ENCODE measurements around the gene FBXW9. TPM values are rescaled to one million over a fixed set of nuclear protein-coding genes. Genes with fewer than 3 reads are reported as not detected.
"Not testable (repeated sequence)": the region's sequence is repeated elsewhere in the genome, so short reads cannot be mapped to it uniquely, and the experiment has no call there.

The FBXW9 gene
- total RNA-seq, 4 donors from 2014 or later: 5.9 to 13.7 (median 11.3) TPM

DNA sequence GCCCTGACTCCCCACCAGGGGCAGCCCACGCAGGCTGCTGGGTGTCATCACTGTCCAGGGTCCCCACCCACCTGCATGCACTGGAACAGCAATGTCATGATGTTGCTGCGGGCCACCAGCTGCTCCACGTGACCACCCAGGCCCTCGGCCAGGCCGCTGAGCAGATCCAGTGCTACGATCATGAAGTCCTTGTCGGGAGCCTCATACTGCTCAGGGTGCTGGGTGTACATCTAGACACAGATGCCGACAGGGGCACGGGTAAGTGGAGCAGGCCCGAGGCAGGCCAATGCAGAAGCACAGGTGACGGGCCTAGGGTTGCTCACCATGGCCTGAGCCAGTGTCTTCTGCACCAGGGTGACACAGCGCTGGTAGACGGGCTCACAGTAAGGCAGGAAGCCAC, 8.7 kb upstream of the FBXW9 start:
- 92 to 100% methylated on average over 3 to 13 of the region's 13 CpGs for WGBS, 2 donors
- TF ChIP-seq, protein P1, sequence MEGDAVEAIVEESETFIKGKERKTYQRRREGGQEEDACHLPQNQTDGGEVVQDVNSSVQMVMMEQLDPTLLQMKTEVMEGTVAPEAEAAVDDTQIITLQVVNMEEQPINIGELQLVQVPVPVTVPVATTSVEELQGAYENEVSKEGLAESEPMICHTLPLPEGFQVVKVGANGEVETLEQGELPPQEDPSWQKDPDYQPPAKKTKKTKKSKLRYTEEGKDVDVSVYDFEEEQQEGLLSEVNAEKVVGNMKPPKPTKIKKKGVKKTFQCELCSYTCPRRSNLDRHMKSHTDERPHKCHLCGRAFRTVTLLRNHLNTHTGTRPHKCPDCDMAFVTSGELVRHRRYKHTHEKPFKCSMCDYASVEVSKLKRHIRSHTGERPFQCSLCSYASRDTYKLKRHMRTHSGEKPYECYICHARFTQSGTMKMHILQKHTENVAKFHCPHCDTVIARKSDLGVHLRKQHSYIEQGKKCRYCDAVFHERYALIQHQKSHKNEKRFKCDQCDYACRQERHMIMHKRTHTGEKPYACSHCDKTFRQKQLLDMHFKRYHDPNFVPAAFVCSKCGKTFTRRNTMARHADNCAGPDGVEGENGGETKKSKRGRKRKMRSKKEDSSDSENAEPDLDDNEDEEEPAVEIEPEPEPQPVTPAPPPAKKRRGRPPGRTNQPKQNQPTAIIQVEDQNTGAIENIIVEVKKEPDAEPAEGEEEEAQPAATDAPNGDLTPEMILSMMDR (IDR thresholded peaks at IDR 0.05): no peak
- no peak for TF ChIP-seq POLR2A (IDR thresholded peaks at IDR 0.05)
- no peak for DNase-seq
- no peaks in the 10 kb centered on the region for H3K4me1 ChIP-seq
- peaks cover 81 to 92% of the 10 kb centered on the region in 2 donors for H3K36me3 ChIP-seq
- H3K9me3 ChIP-seq: no peaks in the 10 kb centered on the region
- H3K27ac ChIP-seq: no peak overlapping the region
- intact Hi-C loops (cut with DNase I): no loop called here
- H3K27me3 ChIP-seq: no peaks in the 10 kb centered on the region
- no peak overlapping the region for H3K4me3 ChIP-seq (replicated peaks in 1 of 3)

DNA sequence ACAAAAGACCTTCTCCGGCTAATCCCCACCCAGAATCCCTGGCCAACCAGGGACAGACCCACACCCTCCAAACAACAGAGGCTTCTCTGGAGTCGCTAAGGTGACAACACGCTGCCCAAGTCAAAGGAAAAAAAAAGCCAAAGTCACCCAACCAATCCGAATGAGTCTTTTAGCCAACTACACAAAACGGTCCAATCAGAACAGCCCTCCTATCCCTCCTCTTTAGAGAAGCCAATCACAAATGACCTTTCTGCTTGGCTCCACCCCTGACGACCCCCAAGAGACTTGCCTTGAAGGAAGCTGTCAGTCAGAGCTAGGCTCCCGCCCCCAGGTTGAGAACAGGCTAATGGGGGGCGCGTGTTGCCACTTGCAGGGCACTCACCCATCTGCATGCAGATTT, 6.6 kb upstream of the FBXW9 start:
- 65 to 71% methylated on average over 6 to 9 of the region's 9 CpGs for WGBS, 2 donors
- no peak overlapping the region for H3K27ac ChIP-seq
- DNase-seq: no peak
- no peak overlapping the region for H3K4me3 ChIP-seq (replicated peaks in 1 of 3)
- H3K4me1 ChIP-seq: no peaks in the 10 kb centered on the region
- TF ChIP-seq, protein P1 (IDR thresholded peaks at IDR 0.05): no peak
- no peak for TF ChIP-seq POLR2A (IDR thresholded peaks at IDR 0.05)
- no peaks in the 10 kb centered on the region for H3K9me3 ChIP-seq
- H3K36me3 ChIP-seq: peaks cover 64 to 71% of the 10 kb centered on the region in 2 donors
- no peaks in the 10 kb centered on the region for H3K27me3 ChIP-seq
- intact Hi-C loops (cut with DNase I): no loop called here

DNA sequence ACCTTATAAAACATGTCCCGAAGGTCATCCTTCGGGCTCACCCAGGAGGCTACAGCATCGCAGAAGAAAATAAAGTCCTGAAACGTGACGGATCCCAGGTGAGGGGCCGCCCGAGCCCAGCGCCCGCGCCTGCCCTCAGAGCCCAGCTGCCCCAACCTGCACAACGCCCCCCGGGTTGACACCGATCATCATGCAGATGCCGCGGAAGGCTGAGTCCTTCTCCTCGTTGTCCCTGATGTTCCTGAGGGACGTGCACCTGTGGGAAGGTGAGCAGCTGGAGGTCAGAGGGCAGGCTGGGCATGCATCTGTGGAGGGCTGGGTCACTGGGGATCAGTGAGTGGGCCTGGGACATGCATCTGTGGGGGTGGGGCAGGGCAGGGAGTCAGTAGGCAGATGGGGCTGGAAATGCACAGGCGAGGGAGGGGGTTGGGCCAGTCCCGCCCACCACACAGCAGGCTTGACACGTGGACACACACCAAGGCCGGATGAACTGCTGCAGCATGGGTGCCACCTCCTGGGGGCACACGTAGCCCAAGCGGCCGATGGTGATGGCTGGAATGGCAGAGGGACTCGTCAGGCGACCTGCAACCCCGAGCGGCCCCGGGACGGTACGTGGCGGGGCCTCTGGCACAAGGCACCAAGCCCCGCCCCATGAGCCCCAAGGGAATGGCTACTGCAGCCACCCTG, 5.3 kb upstream of the FBXW9 start:
- Histone ChIP-seq H3K4me3 (replicated peaks in 1 of 3) (no peak overlapping the region), H3K27ac (no peak overlapping the region), H3K36me3 (peaks cover 58 to 63% of the 10 kb centered on the region in 2 donors), H3K4me1 (peaks cover 0 to 4% of the 10 kb centered on the region in 2 donors), H3K27me3 (no peaks in the 10 kb centered on the region), H3K9me3 (no peaks in the 10 kb centered on the region)
- intact Hi-C loops (cut with DNase I): no loop called here
- WGBS, 2 donors: 93 to 94% methylated on average over 25 to 31 of the region's 33 CpGs
- DNase-seq: no peak
- TF ChIP-seq, protein P1 (IDR thresholded peaks at IDR 0.05): no peak
- no peak for TF ChIP-seq POLR2A (IDR thresholded peaks at IDR 0.05)

DNA sequence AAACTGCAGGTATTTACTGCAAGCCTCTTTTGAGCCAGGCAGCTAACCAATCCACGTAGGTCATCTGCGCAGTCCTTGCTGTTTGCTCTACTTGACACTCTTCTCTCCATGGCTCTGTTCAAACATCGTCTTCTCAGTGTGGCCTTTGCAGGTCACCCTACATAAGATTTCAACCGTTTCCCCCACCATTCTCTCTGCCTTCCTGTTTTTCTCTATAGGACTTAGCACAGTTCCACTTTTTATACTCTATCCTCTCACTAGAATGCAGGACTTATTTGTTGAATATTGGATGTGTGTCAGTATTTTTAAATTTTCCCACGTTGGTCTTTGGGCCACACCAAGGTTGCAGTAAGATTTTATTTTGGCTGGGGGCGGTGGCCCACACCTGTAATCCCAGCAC, 1.7 kb upstream of the FBXW9 start:
- intact Hi-C loops (cut with DNase I): no loop called here
- no peak overlapping the region for H3K4me3 ChIP-seq (replicated peaks in 1 of 3)
- WGBS, 2 donors: 83 to 85% methylated on average over 6 of the region's 6 CpGs
- no peaks in the 10 kb centered on the region for H3K9me3 ChIP-seq
- TF ChIP-seq, protein P1 (IDR thresholded peaks at IDR 0.05): no peak
- TF ChIP-seq POLR2A (IDR thresholded peaks at IDR 0.05): no peak
- H3K27ac ChIP-seq: no peak overlapping the region
- H3K36me3 ChIP-seq: peaks cover 24 to 29% of the 10 kb centered on the region in 2 donors
- H3K27me3 ChIP-seq: no peaks in the 10 kb centered on the region
- no peak for DNase-seq
- peaks cover 8 to 16% of the 10 kb centered on the region in 2 donors for H3K4me1 ChIP-seq

DNA sequence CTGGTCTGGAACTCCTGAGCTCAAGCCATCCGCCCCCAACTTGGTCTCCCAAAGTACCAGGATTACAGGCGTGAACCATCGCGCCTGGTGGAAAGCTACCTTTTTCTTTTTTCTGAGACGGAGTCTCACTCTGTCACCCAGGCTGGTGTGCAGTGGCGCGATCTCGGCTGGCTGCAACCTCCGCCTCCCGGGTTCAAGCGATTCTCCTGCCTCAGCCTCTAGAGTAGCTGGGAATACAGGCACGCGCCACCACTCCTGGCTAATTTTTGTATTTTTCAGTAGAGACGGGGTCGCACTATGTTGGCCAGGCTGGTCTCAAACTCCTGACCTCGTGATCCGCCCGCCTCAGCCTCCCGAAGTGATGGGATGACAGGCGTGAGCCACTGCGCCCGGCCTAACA, 994 bp upstream of the FBXW9 start:
- H3K27ac ChIP-seq; H3K9me3 ChIP-seq; intact Hi-C loops (cut with DNase I); H3K27me3 ChIP-seq; H3K4me3 ChIP-seq (replicated peaks in 1 of 3); DNase-seq: not testable (repeated sequence)
- H3K36me3 ChIP-seq: peaks cover 17 to 22% of the 10 kb centered on the region in 2 donors
- peaks cover 8 to 16% of the 10 kb centered on the region in 2 donors for H3K4me1 ChIP-seq
- WGBS, 2 donors: 94 to 95% methylated on average over 22 of the region's 22 CpGs

All from thyroid gland (tissue), 4 donors.